ENCODE data around the gene CCDC50.

The CCDC50 gene

DNA sequence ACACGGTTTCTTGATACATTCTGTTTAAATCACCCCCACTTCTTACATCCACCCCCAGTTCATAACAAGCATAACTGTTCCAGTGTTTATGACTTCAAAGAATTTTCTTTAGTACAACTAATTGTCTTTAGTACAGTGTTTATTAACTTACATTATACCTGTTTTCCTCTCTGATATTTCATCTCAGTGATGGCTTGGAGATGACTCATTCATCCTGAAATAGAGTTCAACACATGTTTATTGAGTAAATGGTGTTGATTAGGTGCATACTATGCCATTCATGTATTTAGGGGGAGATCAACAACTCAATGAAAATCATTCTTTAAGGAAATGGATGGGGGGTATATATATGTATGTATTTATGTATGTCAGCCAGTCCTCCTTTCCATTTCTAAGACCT lies 22.8 kb downstream of the CCDC50 start:
- DNase-seq, result no peak

DNA sequence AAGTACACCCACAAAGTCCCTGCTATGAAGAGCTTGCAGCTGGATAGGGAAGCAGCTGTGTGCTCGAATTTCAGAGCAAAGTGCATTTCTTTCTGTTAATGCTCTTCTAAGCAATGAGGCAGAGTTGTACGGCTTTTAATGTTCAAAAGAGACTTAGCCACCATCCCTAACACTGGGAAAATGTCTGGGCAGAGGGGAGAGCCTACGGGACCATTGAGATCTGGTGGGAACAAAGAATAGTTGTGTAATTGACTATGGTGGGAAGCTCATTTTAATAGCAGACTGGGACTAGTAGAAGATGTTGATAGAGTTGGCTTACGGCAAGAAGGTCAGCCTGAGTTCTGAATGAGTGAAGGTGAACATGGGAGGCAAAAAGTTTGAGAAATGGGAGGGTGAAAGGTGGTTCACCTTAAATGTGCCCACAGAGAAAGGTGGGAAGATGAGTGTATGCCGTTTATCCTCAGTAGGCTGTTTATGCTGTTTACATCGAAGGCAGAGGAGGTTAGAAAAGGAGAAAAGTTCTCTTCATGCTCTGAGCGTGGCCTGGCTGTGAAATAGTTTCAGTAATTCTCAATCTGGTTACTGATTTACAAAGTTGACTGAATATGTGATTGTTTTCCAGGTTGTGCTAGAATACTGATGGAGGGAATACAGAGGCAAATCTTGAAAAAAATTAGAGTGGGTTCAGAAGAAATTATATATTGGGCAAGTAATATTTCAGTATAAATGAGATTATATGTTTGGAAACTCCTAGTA lies 24.0 kb downstream of the CCDC50 start:
- DNase-seq, result no peak

DNA sequence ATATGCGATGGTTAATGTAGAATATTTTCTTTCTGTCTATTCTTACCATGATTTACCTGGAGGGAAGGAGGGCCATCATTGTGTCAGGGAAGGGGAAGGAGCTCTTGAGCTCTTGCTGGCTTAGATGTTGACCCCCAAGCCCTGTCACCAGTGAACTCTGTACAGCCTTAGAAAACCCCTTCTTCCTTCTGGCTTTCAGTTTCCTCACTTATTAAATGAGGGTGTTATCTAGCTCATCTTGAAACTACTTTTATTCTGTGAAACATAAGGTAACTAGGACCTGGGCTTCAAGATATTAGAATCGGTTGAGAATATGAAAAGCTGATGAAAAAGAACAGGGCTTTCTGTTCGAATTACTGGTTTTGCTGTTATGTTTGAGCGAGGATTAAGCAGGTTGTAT lies 26.2 kb downstream of the CCDC50 start:
- DNase-seq, result no peak

DNA sequence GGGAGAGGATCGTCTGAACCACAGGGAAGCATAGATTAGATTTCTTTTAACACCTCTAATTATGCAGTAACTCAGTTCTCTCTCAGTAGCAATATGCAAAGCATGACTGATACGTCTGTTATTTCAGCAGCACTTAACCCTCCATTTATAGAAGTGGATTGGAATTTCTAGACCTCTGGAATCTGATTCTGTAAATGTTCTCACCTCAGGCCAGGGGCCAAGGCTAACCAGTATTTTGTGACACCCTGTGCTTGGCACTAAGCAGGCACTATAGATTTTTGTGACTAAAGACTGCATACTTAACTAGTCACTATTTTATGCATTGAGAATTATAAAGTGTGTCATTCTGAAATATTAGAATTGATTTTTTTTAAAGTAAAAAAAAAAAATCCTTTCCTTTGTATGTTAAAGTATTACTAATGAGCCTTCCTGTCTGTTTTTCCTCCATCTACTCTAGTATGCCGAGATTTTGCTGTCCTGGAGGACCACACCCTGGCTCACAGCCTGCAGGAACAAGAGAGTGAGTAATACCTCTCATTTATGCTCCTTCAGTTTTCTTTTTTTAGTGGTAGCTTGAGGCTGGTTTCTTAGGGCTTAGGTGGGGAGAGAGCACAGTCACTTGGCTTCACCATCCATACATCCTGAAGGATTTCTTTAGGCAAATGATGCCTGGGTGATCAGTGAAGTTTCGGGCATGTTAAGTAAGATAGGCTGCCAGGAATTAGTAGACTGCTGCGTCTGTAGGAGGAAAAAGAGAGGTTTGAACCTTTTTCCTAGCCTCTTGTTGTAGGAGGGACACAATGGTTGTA lies 27.6 kb downstream of the CCDC50 start:
- no peak for DNase-seq

DNA sequence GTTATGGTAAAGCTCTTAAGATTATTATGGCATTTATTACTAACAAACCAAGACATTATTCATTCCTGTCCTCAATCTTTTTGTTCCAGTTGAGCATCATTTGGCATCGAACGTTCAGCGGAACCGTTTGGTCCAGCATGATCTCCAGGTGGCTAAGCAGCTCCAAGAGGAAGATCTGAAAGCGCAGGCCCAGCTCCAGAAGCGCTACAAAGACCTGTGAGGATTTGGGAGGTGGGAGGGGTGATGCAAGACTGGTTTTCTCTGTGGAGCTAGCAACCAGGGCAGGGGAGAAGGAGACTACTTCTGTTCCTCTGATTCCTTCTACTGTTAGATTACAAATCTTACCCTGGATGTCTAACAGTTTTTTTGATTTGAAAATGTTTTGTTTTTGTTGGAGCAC lies 28.7 kb downstream of the CCDC50 start:
- no peak for DNase-seq

DNA sequence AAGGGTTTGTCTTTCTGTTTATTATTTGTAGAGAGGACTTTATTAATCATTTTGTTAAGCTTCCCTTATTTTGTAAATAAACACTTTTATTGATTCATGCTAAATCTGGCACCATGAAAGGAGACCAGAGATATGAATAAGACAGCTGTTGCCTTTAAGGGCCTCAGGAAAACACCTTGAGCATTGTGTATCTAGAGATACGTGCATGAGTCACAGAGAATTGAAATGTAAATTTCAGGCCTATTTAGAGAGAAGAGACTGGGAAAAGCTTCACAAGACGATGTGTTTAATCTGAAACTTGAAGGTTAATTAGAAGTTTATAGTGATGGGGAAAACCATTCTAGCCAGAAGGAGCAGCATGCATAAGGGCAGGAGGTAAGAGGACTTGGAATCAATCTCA lies 29.7 kb downstream of the CCDC50 start:
- no peak for DNase-seq

DNA sequence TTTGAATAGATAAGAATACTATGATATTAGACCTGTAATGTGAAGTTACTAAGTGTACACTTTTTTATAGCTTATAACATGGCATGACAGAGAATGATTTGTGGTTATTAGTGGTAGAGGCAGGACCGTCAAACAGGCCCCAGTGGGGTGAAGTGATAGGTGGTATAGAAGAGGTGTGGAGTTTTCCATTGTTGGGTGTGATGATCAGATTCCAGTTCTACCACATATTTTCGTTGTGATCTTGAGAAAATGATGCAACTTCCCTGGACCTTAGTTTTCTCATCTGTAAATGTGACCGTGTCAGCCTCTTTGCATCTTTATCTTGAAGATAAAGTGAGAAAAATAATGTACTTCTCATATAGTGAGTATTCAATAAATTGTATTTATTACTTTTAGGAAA lies 31.4 kb downstream of the CCDC50 start:
- no peak for DNase-seq

DNA sequence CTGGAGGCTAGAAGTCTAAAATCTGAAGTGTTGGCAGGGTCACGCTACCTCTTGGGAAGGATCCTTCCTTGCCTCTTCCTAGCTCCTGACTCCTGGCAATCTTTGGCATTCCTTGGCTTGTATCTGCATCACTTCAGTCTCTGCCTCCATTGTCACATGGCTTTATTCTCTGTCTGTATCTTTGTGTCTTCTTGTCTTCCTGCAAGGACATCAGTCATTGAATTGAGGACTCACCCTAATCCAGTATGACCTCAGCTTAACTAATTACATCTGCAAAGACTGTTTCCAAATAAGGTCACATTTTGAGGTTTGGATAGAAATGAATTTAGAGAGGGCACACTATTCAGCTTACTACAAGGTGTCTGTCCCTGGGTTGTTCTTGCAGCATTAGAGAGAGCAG lies 32.3 kb downstream of the CCDC50 start:
- no peak for DNase-seq

DNA sequence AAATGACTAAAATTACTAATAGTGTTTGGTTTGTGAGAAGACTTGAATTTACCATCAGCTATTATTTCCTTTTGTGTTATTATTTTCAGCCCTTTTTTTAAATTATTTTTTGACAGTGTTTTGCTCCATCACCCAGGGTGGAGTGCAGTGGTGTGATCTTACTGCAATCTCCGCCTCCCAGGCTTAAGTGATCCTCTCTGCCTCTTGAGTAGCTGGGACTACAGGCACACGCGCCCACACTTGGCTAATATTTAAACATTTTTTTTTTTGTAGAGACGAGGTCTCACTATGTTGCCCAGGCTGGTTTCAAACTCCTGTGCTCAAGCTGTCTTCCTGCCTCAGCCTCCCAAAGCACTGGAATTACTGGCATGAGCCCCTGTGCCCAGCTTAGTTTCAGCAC lies 32.8 kb downstream of the CCDC50 start:
- no peak for DNase-seq

DNA sequence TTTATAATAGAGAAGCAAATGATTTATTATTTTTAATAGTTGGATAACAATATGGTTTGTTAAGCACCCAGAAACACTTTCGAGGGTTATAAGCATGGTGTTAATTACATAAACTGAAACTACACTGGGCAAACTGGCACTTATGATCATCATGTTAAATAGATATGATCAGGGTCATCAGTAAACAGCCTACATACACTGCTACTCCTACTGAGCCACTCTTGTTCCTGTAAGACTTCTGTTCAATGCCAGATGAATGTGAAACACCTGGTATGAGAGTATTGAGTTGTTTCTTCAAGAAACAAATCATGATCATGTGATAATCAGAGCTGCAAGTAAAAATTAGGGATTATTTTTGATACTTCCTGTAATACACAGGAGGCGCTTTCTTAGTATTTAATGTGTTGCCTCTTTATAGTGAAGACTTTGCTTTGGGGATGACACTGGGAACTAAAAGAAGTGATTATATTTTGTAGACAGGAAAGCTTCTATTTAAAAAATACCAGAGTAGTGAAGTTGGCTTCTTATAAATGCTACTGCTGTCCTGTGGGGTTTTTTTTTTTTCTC lies 33.4 kb downstream of the CCDC50 start:
- DNase-seq, result no peak

DNA sequence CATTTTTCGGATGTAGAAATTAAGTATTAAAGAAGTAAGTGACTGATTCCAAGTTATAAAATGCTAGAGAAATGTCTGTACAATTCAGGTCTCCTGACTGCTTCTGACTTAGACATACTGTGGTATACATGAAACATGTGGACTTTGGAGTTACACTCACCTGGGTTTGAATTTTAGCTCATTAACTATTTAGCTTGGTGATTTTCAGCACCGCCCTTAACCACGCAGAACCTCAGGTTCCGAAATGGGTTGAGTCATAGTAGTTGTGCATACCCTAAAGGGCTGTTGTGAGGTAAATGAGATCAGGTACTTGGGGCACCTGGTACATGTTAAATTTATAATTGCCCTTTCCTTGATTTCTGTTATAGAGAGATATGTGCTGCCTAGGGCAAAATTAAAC lies 34.0 kb downstream of the CCDC50 start:
- no peak for DNase-seq

DNA sequence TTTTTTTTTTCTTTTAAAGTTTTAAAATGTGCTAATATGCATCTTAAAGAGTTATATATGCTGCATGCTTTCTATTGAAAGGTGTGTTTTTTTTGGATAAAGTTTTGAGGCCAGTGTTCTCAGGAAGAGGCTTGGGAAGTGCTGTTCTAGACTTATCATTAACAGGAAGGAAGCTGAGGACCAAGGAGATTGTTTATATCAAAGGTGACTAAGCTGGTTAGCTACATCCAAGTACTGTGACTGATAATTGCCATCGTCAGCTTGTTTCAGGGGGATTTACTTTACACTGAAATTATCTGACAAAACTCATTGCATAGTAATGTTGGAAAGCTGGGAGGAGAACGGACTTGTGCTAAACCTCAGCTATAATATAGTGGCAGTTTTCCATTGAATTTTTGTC lies 37.5 kb downstream of the CCDC50 start:
- DNase-seq, result no peak

DNA sequence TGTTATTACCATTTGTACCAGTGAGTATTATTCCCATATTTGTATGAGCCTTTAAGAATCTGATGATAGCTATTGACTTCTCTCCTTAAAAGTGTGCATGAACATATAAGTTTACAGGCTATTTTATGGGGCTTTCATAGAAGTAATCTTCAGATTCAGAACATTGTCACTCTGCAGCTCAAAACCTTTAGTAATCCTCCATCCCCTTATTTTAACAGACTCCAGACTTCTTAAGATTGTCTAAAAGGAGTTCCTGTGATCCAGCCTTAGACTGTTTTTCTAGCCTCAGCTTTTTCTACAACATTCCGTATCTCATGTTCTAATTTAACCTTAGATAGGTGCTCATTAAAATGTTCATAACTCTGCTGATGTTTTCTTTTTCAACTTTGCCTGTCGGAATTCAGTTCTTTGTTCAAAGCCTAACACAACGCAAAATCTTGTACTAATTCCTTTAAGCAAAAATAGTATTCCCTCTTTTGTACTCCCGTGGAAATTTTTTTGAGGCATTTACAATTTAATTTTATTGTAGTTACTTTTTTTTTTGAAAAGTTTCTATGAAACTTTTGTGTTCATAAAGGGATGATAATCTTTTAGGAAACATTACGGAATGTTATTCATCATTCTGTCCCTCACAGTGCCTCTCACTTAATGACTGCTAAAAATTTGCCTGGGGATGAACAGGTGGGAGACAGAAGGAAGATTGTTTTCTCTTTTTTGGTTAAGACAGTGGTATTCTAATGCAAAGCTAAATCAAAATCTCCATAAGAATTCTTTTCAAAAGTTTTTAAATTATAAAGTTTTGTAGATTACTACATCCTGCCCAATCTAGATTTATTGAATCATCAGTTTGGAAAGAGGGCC lies 39.8 kb downstream of the CCDC50 start:
- DNase-seq, result no peak

DNA sequence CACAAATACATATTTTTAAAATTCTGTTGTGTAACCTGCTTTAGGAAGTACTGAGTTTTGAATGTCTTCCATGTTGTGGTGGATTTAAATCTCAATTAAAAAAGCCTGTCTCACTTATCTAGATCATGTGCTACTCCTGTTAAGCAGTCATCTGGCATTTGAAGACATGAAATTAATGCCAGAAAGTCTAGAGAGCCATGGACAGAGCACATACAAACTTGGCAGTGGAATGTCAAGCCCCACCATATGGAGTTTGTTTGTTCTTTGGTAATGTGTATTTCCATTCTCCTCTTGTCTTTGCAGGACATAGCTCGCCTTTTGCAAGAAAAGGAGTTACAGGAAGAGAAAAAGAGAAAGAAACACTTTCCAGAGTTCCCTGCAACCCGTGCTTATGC lies 40.4 kb downstream of the CCDC50 start:
- no peak for DNase-seq

DNA sequence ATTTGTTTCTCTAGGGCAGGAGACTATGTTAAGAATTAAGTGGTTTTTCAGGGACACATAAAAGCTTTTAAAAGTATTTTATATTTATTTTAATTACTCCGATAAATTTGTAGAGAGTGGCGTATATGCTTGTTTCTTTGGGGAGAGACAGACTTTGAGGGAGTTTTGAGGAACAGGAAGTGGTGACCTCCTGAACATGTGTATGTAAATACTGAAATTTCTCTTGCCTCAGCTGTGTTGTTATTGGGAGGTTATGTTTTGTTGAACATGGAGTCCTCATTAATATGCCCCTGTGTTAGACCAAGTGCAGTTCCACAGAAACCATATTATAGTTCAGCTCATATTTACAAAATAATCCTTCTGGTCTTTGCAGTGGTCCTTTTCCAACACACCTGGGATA lies 42.9 kb downstream of the CCDC50 start:
- DNase-seq, result no peak

DNA sequence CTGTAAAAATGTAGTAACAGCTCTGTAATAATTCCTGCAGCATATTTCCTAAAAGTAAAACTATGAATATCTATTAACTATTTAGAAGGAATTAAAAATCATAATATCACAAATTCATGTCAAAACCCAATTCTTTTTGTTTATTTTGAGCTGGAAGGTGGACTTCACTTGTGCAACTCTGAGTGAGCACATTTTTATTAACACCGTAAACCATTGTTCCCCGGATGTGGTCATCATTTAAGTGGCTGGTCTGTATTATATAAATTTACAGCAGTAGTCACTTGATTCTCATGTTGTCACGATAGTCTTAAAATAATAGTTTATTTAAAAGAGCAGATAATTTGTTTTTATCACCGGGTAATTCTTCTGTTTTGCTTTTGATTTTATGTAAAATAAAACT lies 44.1 kb downstream of the CCDC50 start:
- no peak for DNase-seq

DNA sequence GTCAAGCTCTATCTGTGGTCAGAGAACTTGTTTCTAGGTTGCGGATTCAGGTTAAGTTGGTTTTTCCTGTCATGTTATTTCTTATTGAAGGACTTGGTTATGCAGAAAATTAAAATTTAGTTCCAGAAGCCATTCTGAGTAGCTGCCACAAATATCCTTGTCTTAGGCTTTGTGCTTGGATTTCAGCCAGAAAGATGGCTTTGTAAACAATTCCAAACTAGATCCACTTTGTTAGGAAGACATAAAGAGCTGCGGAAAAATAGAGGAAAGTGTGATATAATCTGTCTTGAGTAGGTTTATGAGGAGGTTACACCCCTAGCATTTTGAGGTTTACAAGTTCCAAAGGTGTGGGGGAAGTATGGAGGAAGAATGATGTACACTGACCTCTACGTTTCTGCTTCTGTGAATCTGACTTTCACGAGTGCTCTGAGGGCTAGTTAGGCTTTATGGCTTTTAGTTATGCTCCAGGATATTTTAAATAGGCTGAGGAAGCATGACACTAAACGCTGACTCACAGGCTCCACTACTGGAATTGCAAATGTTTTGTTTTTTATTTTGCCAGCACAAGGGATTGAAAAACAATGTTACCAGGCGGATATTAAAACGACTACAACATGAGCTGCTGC lies 47.4 kb downstream of the CCDC50 start:
- no peak for DNase-seq

DNA sequence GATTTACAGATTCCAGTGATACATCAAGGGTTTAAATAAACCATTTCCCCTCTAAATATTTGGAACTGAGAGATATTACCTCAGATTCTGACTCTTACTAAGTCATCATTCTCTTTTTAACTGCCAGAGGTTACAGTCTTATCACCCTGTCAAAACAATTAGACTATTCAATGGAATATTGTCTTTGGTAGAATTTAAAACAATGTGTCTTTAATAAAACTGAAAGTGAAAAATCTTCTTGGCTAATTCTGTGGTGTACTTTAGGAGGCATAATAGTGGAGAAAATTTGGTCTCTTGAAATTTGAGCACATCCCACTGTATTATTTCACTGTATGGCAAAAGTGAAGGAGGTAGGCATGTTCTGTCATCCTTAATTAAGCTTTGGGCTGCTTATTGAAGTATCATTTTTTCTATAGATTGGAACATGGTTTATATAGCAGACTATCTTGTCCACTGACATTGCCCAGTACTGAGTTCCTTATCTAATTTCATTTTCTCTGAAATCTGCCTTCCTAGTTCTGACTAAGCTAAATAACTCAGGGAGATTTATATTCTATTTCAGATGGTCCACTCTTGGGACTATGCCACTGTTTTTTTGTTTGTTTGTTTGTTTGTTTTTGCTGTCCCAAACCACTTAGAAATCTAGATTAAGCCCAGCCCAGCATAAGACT lies 49.1 kb downstream of the CCDC50 start:
- DNase-seq, result no peak

DNA sequence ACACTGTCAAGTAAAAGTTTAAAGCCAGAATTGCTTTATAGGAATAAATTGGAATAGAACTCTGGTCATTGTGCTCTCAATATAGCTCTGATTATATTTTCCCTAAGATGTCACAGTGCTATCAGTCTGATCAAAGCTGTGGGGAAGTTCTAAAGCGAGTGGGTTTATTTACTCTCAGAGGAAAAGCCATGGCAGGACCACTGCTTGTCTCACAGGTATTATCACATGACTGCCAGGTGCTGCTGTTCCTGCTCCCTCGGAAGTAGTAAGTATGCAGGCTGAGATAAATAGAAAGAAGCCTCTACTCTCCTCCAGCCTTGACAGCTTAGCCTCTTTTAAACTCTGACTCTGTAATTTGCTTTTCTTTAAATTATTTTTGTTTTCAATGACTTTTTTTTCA lies 50.3 kb downstream of the CCDC50 start:
- no peak for DNase-seq

DNA sequence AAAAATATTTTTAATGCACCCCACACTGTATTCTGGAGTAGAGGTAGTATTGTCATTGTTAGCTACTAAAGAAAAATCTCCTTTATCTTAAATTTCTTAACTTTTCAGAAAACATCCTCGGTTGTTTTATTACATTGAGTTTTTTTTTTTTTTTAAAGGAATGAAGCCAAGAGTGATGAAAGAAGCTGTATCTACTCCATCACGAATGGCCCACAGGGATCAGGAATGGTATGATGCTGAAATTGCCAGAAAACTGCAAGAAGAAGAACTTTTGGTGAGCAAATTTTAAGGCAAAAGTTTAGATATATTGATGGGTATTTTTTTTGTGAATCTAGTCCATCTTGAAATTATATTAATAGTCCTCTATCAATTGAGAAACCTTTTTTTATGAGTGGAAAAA lies 50.8 kb downstream of the CCDC50 start:
- no peak for DNase-seq

DNA sequence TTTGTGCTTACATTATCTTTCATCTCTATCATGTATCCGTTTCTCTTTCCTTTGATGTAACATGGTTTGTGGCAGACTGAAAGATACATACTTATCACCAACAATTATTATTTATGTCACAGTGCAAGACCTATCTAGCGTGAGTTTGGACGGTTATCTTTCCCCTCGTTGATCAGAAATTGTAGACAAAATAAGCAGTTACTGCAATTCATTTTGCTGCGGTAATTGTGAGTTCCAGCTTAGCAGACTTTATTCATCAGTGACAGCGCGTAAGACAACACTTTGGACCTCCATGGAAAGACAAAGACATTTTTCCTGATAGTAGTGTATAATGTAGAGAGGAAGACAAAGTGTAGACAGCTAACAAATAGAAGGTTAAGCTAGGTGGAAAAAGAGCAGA lies 52.1 kb downstream of the CCDC50 start:
- no peak for DNase-seq

DNA sequence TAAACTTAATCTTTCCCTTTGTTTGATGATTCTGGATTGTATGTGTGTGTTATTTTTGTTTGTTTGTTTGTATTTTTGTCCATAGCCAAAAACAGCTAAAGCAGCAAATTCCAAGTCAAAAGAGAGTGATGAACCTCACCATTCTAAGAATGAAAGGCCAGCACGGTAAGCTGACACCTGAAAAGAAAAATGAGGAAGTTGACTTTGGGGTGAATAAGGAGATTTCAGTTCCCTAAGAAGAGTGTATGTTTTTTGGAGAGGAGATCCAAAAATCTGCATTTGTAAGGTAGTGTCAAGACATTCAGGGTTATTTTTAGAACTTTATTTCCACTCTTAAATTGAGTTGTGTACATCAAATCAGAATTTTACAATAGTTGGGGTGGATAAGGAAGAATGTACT lies 53.5 kb downstream of the CCDC50 start:
- no peak for DNase-seq
